CD4-positive, alpha-beta T cell treated with Interleukin-6 for 4 hours (primary cell): ENCODE results near the gene TP73.

Experiments used
- DNase-seq: peaks from one replicate; pipeline ENCODE4 v3.0.0-alpha.2; 2020; ENCODE audit warnings: mixed read lengths

Gene TP73

DNA sequence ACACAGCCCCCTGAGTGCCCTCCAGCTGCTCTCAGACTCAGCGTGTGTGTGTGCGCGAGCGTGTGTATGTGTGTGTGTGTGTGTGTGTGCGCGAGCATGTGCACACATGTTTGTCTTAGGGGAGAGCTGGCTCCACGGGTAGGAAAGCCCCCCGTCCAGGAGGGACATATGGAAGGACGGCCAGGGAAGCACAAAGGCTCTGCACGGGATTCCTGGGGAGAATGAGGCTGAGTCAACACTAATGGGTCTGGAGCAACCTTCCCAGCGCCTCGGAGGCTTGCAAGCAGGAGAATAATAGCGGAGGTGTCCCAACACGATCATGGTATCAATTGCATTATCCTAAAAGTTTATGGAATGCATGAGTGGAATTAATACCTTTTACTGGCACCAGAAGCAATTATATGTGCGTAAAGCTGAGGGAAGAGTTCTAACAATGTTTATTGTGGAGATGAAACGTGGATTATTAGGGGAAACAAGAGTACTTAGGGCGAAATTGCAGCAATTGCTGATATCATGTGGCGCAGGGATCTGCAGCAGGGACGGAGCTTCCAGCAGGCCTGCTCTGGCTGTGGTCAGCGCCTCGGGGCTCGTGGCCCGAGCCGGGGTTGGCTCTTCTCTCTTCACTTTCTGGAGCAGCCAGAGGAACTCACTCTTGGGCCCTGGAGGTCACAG, 59.6 kb downstream of the TP73 start:
- DNase-seq, result no peak

DNA sequence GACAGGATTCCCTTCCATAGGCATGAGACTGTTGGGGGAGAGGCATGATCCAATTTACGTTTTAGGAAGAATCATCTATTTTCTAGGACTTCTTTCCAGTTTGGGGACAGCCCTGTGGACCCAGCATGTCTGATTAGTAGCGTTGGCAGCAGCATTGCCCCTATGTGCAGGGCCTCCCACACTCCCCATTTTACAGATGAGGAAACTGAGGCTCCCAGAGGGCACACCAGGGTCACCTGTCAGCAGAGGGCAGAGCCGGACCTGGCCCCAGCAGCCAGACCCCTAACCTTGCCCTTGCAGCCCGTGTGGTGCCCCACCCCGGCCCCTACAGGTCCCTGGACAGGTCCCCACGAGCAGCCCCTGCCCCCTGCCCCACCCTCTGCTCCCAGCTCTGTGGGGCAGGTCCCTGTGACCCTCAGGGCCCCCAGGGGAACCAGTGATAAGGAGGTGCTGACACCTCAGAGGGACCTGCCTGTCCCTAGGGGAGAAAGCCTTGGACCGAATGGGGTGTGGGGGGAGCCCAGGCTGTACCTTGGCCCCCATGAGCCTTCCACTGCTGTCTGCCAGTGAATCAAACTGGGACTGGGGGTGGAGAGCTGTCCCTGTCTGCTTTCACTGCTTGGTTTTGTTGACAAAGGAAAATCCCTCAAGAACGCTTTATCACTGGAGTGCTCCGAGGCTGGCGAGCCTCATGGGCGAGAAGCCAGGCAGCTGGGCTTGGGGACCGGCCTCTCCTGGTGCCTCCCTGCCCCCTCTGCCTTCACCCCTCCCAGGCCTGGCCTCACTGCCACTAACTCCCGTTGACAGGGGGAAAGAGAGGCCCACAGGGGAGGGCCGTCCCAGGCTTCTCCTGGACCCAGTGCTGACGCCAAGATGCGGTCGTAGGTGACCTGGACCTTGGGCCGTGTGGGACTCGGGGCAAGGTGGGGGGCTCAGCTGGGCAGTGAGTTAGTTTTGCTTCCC, 60.5 kb downstream of the TP73 start:
- no peak for DNase-seq

DNA sequence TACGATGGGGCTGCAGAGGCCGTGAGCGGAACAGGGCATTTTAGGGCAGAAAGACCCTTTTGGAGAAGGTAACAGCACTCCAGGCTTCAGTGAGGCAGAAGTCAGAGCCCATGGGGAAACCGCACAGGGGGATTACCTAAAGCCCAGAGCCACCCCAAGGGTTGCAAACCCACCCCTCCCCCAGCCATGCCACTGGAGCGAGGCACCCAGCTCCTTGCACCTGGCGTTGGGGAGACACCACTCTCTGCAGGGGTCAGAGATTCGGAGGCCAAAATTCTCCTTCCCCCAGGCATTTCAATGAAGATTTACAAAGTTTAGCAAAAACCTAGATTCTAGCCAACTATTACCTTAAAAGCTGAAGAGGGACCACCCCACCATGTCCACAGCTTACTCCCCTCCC, 61.5 kb downstream of the TP73 start:
- no peak for DNase-seq

DNA sequence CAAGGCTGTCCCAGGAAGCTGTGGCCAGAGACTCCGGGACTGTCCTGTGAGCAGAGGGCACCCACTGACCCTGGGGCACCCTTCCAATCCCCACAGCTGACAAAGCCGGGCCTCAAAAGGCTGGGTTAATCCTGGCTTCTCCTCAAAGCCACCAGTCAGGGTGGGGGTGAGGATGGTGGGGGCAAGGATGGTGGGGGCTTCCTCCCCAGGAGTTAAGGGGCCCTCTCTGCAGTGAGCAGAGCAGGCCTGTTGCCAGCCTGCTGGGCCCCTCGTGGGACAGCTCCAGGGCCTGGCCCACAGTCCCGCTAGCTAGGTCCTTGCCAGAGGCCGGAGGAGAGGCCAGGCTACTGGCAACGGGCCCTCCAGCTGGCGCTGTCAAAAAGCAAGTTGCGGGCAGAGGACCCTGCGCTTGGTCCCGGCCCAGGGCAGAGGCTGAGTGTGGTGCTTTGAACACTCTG, 62.0 kb downstream of the TP73 start:
- DNase-seq, result no peak

DNA sequence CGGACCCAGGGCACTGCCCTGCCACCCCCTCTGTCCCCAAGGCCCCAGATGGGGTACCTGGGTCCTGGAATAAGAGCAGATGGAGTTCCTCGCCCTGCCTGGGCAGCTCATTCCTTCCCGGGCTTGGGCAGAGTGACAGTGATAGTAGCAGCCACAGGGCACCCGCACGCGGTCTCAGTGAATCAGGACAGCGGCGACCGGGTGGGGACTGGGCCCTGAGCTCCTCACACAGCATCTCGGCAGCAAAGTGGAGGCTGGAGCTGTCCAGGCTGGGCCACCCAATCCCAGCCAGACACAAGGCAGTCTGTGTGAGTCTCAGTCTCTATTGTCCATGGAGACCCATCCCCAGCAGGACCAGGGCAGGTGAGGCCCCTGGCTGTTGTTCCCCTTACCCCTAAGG, 62.5 kb downstream of the TP73 start:
- DNase-seq, result no peak

DNA sequence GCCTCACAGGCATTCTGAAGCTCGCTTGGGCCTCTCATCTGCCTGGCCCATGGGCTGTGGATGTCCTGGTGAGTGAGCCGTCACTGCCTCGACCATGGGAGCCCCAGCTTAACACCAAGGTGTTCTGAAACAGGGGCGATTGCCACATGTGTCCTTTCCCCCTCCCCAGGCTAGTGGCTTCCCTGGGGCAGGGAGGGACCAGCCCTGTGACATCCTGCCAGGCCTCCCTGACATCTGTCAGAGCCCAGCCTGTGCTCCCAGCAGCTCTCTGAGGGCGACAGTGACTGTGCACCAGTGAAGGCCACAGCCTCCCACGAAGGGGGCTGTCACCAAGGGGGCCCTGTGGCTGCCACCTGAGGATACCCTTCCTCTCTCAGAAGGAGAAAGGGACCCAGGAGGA, 64.0 kb downstream of the TP73 start:
- DNase-seq, result no peak

DNA sequence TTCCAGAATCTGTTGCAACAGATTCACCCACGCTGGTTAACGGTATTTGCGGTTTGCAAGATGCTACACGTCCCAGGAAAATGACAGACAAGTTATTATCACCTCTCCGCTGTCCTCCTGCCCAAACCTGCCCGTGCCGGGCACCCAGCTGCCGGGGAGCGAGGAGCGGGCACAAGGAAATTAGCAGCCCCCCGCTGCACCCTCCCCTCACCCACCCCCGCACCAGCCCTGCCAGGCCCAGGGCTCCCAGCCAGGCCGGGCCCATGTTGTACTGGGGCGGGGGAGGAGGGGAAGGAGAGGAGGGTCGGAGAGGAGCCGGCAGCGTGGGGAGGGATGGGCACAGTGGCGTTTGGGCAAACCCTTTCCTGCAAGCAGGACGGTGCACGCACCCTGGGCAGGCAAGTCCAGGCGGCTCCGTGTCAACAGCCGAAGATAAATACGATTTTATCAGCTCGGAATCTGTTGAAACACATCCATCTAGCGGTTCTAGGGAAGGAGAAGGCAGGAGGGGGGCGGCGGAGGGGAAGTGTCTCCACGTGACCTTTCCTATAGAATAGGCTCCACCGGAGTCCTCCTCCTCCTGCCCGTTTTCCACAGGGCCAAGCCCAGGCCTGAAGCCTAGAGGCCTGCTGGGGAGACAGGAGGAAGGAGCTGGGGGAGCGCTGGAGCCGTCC, 64.9 kb downstream of the TP73 start:
- no peak for DNase-seq

DNA sequence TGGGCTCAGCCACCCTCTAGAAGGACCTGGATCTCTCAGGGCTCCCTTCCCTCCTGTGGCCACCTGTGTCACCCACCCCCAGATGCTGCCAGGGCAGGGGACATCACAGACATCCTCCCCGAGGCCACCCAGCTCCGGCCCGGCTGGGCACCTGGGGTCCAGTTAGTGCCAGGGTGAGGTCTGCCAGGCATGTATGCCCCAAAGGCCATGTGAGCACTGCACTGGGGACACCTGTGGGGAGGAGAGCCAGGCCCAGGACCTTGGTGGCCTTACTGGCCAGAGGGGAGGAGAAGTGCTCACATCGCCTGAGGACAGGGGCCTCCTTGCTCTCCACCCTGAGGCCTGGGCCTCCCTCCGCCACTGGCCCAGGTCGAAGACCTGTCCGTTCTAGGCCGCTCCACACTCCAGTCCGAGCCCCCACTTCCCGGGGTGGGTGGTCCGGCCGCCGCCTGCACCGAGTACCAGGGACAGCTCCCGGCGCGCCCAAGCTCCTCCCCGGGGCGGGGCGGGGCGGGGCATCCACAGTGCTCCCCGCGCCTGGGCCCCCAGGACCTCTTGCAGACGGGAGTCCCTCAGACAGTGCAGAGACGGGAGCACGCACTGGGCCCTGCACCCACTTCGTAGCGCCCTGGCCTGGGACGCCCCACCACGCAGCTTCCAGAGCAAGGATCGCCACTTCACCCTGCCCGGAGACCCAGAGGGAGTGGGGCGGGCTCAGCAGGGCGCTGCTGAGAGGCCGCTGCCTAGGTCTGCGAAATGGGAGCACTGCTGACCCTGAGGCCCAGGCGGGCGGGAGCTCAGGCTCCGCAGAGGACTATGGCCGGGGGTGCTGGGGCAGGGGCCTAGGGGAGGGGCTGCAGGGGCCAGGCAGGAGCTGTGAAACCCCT, 65.6 kb downstream of the TP73 start:
- DNase-seq, result peak; percentile 17

DNA sequence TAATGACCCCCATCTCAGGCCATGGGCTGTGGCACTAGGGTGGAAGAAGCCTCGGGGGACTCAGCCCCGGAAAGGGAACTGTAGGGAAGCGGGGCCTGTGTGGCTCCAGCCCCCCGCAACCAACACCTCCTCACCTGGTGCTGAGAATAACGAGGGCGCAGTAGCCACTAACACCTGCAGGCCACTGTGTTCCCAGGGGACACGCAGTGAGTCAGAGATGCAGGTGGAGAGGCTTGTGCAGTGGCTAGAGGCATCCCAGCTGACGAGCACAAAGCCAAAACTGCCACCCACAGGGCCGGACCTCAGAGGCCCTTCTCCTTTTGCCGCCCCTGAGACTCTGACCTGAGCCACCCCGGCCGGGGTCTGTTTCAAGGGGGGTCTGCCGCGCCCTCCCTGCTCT, 66.4 kb downstream of the TP73 start:
- DNase-seq, result no peak

DNA sequence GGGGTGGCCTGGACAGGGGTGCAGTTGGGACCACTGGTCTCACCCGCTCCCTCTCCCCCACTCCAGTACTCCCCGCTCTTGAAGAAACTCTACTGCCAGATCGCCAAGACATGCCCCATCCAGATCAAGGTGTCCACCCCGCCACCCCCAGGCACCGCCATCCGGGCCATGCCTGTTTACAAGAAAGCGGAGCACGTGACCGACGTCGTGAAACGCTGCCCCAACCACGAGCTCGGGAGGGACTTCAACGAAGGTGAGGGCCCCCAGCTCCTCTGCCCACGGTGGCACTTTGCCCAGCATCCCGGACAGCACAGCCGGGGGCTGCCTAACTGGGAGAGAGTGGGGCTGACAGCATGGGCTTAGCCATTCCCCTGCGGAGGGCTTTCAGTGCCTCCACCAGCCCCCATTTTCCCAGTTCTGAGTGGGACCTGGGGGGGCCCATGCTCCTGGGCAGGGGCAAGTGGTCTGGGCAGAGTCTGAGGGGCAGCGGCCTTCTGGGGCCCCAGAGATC, 69.7 kb downstream of the TP73 start:
- DNase-seq, result no peak

DNA sequence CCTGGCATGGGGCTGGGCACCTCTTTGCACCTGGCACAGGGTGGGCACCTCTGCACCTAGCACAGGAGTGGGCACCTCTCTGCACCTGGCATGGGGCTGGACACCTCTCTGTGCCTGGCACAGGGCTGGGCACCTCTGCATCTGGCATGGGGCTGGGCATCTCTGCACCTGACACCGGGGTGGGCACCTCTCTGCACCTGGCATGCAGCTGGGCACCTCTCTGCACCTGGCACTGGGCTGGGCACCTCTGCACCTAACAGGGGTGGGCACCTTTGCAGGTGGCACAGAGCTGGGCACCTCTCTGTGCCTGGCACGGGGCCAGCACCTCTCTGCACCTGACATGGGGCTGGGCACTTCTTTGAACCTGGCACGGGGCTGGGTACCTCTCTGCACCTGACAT, 70.5 kb downstream of the TP73 start:
- no peak for DNase-seq

DNA sequence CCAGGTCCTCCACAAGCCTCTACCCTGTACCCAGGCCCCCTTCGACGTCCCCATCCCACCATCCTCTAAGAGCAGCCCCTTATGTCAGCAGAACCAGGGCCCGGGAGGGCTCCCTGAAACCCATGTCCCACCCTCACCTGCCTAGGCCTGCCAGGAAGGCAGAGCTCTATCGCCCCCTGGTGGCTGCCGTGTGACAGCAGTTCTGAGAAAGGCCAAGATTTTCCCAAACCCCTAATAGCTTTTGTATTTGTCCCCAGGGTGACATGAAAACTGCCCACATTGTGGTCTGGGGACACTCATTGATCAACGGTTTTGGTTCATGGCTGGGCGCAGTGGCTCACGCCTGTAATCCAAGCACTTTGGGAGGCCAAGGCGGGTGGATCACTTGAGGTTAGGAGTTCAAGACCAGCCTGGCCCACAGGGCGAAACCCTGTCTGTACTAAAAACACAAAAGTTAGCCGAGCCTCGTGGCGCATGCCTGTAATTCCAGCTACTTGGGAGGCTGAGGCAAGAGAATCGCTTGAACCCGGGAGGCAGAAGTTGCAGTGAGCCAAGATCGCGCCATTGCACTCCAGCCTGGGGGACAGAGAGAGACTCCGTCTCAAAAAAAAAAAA, 72.2 kb downstream of the TP73 start:
- peak; percentile 85 for DNase-seq

DNA sequence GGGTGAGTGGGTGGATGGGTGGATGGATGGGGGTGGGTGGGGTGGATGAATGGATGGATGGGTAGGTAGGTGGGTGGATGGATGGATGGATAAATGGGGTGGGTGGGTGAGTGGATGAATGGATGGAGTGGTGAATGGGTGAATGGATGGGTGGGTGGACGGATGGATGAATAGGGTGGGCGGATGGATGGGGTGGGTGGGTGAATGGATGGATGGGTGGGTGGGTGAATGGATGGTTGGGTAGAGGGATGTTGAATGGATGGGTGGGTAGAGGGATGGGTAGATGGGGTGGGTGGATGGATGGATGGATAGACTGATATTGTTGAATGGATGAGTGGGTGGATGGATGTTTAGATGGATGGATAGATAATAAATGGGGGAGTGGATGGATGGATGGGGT, 73.0 kb downstream of the TP73 start:
- DNase-seq, result no peak

DNA sequence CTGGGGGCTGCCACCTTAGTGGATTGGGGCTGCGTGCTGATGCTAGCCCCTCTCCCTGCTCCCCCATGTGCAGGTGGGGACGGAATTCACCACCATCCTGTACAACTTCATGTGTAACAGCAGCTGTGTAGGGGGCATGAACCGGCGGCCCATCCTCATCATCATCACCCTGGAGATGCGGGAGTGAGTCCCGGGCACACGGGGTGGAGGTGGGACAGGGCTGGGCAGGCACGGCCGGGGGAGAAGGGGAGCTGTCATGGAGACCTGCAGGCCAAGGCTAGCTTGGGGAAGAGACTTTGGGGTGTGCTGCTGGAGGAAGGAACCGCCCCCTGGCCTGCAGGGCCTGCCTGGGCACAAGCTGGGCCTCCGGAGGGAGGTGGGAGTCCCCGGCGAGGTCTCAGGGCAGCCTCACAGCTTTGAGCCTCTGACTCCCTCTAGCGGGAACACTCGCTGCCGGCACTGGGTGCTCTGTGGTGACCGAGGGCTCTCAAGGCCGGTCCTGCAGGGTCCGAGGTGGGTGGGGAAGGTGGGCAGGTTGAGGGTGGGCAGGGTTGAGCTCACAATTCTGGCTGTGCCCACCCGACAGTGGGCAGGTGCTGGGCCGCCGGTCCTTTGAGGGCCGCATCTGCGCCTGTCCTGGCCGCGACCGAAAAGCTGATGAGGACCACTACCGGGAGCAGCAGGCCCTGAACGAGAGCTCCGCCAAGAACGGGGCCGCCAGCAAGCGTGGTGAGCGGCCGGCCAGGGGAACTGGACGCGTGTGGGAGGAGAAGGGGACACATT, 74.9 kb downstream of the TP73 start:
- no peak for DNase-seq

DNA sequence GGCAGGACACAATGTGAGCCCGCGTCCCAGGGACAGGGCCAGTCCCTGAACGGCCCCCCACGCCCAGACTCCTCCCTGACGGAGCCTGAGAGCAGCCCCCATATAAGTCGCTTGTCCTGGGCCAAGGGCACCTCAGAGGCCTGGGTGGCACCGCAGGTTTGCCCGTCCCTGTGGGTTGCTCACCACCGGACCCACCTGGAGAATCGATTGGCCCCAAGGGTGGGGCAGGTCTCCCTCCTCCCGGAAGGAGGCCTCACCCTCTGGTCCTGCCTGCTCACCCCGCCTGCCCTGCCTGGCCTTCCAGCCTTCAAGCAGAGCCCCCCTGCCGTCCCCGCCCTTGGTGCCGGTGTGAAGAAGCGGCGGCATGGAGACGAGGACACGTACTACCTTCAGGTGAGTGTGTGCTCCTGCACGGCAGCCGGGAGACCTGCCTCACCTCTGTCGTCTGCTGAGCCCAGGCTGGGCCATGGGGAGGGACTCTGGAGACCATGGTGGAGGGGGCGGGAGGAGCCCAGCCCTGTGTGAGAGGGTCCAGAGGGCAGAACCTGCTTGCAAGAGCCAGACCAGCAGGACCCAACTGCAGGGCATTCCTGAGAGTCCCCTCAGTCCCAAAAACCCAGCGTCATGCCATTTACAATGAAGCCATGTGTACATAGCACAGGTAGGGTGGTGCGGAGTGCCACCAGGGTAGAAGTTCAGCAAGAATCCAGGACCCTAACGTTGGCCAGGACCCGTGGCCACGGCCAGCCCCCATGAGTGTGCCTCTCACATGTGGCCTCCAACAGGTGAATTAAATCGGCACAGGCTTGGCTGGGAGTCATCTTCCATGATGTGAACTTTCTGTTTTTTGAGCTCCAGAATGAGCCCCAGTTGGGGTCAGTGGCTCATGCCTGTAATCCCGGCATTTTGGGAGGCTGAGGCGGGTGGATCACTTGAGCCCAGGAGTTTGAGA, 75.8 kb downstream of the TP73 start:
- DNase-seq, result no peak

DNA sequence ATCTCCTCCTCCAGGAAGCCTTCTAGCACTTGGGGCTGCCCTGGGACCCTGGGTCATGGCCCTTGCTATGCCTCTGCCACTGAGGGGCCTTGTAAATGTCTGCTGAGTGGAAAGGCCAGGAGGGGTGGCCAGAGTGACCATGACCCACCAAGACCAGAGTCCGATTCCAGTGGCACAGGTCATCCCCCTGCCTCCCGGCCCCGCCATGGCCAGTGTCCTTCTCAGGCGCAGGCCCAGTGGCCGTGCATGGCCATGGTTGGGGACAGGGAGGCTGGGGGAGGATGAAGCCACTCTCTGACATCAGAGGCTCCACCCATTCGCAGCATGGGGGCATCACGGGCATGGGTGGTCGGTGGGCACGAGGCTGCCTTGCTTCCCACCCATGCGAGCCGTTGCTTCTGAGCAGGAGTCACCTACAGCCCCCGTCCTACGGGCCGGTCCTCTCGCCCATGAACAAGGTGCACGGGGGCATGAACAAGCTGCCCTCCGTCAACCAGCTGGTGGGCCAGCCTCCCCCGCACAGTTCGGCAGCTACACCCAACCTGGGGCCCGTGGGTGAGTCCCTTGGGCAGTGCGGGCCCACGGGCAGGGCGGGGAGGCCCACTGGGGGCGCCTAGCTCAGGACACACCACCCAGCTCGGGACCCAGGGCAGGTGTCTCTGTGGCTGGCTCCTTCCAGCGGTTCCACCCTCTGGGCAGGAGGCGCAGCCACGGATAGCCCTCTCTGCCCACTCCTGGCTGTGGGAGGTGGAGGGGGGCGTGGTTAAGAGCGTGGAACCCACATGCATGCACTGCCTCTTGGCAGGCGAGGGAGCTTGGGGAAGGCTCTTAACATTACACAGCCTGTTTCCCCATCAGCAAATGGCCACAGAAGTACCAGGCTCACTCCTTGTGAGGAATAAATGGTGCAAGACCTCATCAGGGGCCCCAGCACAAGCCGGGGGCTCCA, 77.6 kb downstream of the TP73 start:
- DNase-seq, result no peak

DNA sequence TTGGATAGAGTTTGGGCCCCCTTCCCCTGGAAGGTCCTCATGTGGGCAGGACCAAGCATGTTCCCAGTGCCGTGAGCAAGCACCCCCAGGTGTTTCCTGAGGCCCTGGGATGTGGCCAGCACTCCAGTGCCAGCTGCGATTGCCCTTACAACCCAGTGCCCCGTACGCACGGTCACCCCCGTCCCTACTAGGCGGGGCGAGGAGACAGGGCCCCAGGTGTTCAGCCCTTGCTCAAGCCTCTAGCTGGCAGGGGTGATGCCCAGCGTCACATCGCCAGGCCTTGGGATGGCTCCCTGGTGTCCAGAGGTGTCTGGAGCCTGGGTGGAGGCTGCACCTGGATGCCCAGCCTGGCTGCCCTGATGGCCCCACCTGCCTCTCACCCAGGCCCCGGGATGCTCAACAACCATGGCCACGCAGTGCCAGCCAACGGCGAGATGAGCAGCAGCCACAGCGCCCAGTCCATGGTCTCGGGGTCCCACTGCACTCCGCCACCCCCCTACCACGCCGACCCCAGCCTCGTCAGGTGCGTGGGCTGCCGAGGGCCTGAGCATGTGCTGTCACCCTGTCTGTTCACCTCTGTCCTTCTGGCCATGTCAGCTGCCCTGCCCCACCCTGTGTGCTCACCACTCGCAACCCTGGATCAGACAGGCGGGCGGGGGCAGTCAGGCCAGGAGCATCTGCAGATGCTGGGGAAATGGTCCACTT, 78.4 kb downstream of the TP73 start:
- no peak for DNase-seq
